Mesendoderm (in vitro differentiated cells): ENCODE data around the gene CAMK4.
A peak's percentile ranks its signal among the peaks of the same experiment; 100 is the strongest.

ENCODE experiments used
- DNase-seq: peaks from one replicate; pipeline ENCODE4 v3.0.0; 2013
- H2AK5ac ChIP-seq: 2 replicates; pipeline ENCODE4 v1.6.1; 2013; ENCODE audit warnings: low read length, inconsistent platforms
- H2BK120ac ChIP-seq: 2 replicates; pipeline ENCODE4 v1.6.1; 2013; ENCODE audit warnings: low read depth, mild to moderate bottlenecking, low read length, moderate library complexity, mixed read lengths
- H2BK15ac ChIP-seq: replicated peaks from 2 replicates; pipeline ENCODE4 v1.6.1; 2013; ENCODE audit warnings: low read depth, mild to moderate bottlenecking, moderate library complexity
- H2BK5ac ChIP-seq: 2 replicates; pipeline ENCODE4 v1.6.1; 2013; ENCODE audit warnings: low read length, inconsistent platforms
- H3K18ac ChIP-seq: 2 replicates; pipeline ENCODE4 v1.6.1; 2013; ENCODE audit warnings: mild to moderate bottlenecking, low read length, mixed read lengths
- H3K23ac ChIP-seq: one replicate; pipeline ENCODE4 v1.6.1; 2013; ENCODE audit warnings: low read length
- H3K27ac ChIP-seq: 2 replicates; pipeline ENCODE4 v1.5.1; 2013; ENCODE audit warnings: low read depth, mild to moderate bottlenecking, inconsistent platforms, low read length, moderate library complexity
- H3K27me3 ChIP-seq: 2 replicates; pipeline ENCODE4 v1.6.1; 2013; ENCODE audit warnings: low read length, control low read depth, mild to moderate bottlenecking, inconsistent platforms; ENCODE audit not compliant: insufficient read depth, poor library complexity
- H3K36me3 ChIP-seq: 2 replicates; pipeline ENCODE4 v1.6.1; 2013; ENCODE audit warnings: low read length, inconsistent platforms; ENCODE audit not compliant: control insufficient read depth, insufficient read depth
- H3K4ac ChIP-seq: one replicate; pipeline ENCODE4 v1.6.1; 2013; ENCODE audit warnings: low read depth, mild to moderate bottlenecking, low read length, moderate library complexity
- H3K4me1 ChIP-seq: 2 replicates; pipeline ENCODE4 v1.6.1; 2013; ENCODE audit warnings: low read depth, low read length, inconsistent platforms; ENCODE audit not compliant: control insufficient read depth
- H3K4me2 ChIP-seq: 2 replicates; pipeline ENCODE4 v1.6.1; 2013; ENCODE audit warnings: low read length
- H3K4me3 ChIP-seq: 2 replicates; pipeline ENCODE4 v1.5.1; 2013; ENCODE audit warnings: mild to moderate bottlenecking, low read length
- H3K56ac ChIP-seq: one replicate; pipeline ENCODE4 v1.6.1; 2013; ENCODE audit warnings: low read length
- H3K79me1 ChIP-seq: 2 replicates; pipeline ENCODE4 v1.6.1; 2013; ENCODE audit warnings: low read length, inconsistent platforms
- H3K79me2 ChIP-seq: 2 replicates; pipeline ENCODE4 v1.6.1; 2013; ENCODE audit warnings: mild to moderate bottlenecking, low read length; ENCODE audit not compliant: control insufficient read depth, insufficient read depth
- H3K9ac ChIP-seq: 2 replicates; pipeline ENCODE4 v1.6.1; 2013; ENCODE audit warnings: low read length, inconsistent platforms
- H4K5ac ChIP-seq: one replicate; pipeline ENCODE4 v1.6.1; 2013; ENCODE audit warnings: low read length
- H4K8ac ChIP-seq: one replicate; pipeline ENCODE4 v1.6.1; 2013; ENCODE audit warnings: low read depth, mild to moderate bottlenecking, control low read depth, low read length, moderate library complexity
- WGBS: extraction: QIAGEN DNeasy Blood & Tissue Kit; methylation state at CpG from one replicate; pipeline ENCODE4 v1.1.7; 2013; ENCODE audit warnings: low lambda C conversion rate, missing lambda C conversion rate; ENCODE audit not compliant: insufficient coverage; ENCODE audit errors: extremely low coverage; 5-methylcytosine and 5-hydroxymethylcytosine counted together

Gene CAMK4

GRCh38 chr5:111360173-111360572, 136.0 kb downstream of the CAMK4 start:
- Histone ChIP-seq H2BK15ac (no peak overlapping the region), H3K27ac (no peak overlapping the region), H3K4me2 (no peak overlapping the region), H2BK120ac (no peak overlapping the region), H3K23ac (no peak overlapping the region), H2BK5ac (no peak overlapping the region), H3K4me1 (no peaks in the 10 kb centered on the region), H3K4me3 (no peak overlapping the region), H3K36me3 (no peaks in the 10 kb centered on the region), H3K56ac (no peak overlapping the region), H4K8ac (no peak overlapping the region), H3K4ac (no peak overlapping the region), H4K5ac (no peak overlapping the region), H3K27me3 (no peaks in the 10 kb centered on the region), H3K79me1 (no peaks in the 10 kb centered on the region), H2AK5ac (no peak overlapping the region), H3K18ac (no peak overlapping the region), H3K79me2 (no peaks in the 10 kb centered on the region), H3K9ac (no peak overlapping the region)
- DNase-seq: no peak
- WGBS: no CpG with 5 or more reads among the region's 2 CpGs

GRCh38 chr5:111364992-111365391, 140.8 kb downstream of the CAMK4 start:
- Histone ChIP-seq H2AK5ac (no peak overlapping the region), H3K9ac (no peak overlapping the region), H3K4me1 (no peaks in the 10 kb centered on the region), H3K23ac (no peak overlapping the region), H2BK15ac (no peak overlapping the region), H2BK5ac (no peak overlapping the region), H3K4me3 (no peak overlapping the region), H3K79me2 (no peaks in the 10 kb centered on the region), H3K18ac (no peak overlapping the region), H3K4me2 (no peak overlapping the region), H3K27me3 (no peaks in the 10 kb centered on the region), H3K79me1 (no peaks in the 10 kb centered on the region), H4K5ac (no peak overlapping the region), H3K4ac (no peak overlapping the region), H3K56ac (no peak overlapping the region), H2BK120ac (no peak overlapping the region), H3K27ac (no peak overlapping the region), H4K8ac (no peak overlapping the region), H3K36me3 (no peaks in the 10 kb centered on the region)
- DNase-seq: peak; percentile 29
- no CpG with 5 or more reads among the region's 2 CpGs for WGBS

GRCh38 chr5:111366388-111366787, 142.2 kb downstream of the CAMK4 start:
- no peak overlapping the region for H3K4me3 ChIP-seq
- H3K4me2 ChIP-seq: no peak overlapping the region
- no peak overlapping the region for H3K18ac ChIP-seq
- no peak overlapping the region for H3K4ac ChIP-seq
- no peaks in the 10 kb centered on the region for H3K79me2 ChIP-seq
- no peak overlapping the region for H3K9ac ChIP-seq
- H4K5ac ChIP-seq: no peak overlapping the region
- H3K23ac ChIP-seq: no peak overlapping the region
- no peak for DNase-seq
- H3K79me1 ChIP-seq: no peaks in the 10 kb centered on the region
- H3K4me1 ChIP-seq: no peaks in the 10 kb centered on the region
- no peaks in the 10 kb centered on the region for H3K27me3 ChIP-seq
- no peaks in the 10 kb centered on the region for H3K36me3 ChIP-seq
- no peak overlapping the region for H2BK120ac ChIP-seq
- H2BK15ac ChIP-seq: no peak overlapping the region
- H2AK5ac ChIP-seq: no peak overlapping the region
- H4K8ac ChIP-seq: no peak overlapping the region
- H2BK5ac ChIP-seq: no peak overlapping the region
- no peak overlapping the region for H3K27ac ChIP-seq
- no peak overlapping the region for H3K56ac ChIP-seq

- no peak overlapping the region for H3K56ac ChIP-seq
- DNase-seq: no peak
- H2AK5ac ChIP-seq: no peak overlapping the region
- H3K4ac ChIP-seq: no peak overlapping the region
- no peaks in the 10 kb centered on the region for H3K79me1 ChIP-seq
- no peak overlapping the region for H4K8ac ChIP-seq
- H2BK120ac ChIP-seq: no peak overlapping the region
- H3K79me2 ChIP-seq: no peaks in the 10 kb centered on the region
- no peak overlapping the region for H3K27ac ChIP-seq
- H3K9ac ChIP-seq: no peak overlapping the region
- no peak overlapping the region for H2BK5ac ChIP-seq
- H3K27me3 ChIP-seq: no peaks in the 10 kb centered on the region
- no peak overlapping the region for H3K23ac ChIP-seq
- H3K4me2 ChIP-seq: no peak overlapping the region
- H3K36me3 ChIP-seq: no peaks in the 10 kb centered on the region
- H3K4me1 ChIP-seq: no peaks in the 10 kb centered on the region
- H3K4me3 ChIP-seq: no peak overlapping the region
- H2BK15ac ChIP-seq: no peak overlapping the region
- no peak overlapping the region for H4K5ac ChIP-seq
- no CpG with 5 or more reads among the region's 3 CpGs for WGBS
- no peak overlapping the region for H3K18ac ChIP-seq
These were observed 142.9 kb downstream of the CAMK4 start for GRCh38 chr5:111367115-111367514.

GRCh38 chr5:111372799-111373198, 148.6 kb downstream of the CAMK4 start:
- H3K27ac ChIP-seq: no peak overlapping the region
- no CpG with 5 or more reads among the region's 1 CpG for WGBS
- no peak overlapping the region for H3K56ac ChIP-seq

GRCh38 chr5:111374380-111374779, 150.2 kb downstream of the CAMK4 start:
- no peak overlapping the region for H3K18ac ChIP-seq
- H3K79me1 ChIP-seq: no peaks in the 10 kb centered on the region
- no peaks in the 10 kb centered on the region for H3K36me3 ChIP-seq
- no peak overlapping the region for H3K4me2 ChIP-seq
- H3K4me3 ChIP-seq: no peak overlapping the region
- no peaks in the 10 kb centered on the region for H3K79me2 ChIP-seq
- H3K9ac ChIP-seq: no peak overlapping the region
- no peaks in the 10 kb centered on the region for H3K4me1 ChIP-seq
- no peak overlapping the region for H2BK15ac ChIP-seq
- no peak overlapping the region for H3K27ac ChIP-seq
- no peak overlapping the region for H2BK5ac ChIP-seq
- no CpG with 5 or more reads among the region's 4 CpGs for WGBS
- no peak overlapping the region for H2AK5ac ChIP-seq
- H4K8ac ChIP-seq: no peak overlapping the region
- no peak overlapping the region for H2BK120ac ChIP-seq
- no peak overlapping the region for H3K56ac ChIP-seq
- no peaks in the 10 kb centered on the region for H3K27me3 ChIP-seq
- no peak overlapping the region for H4K5ac ChIP-seq
- H3K23ac ChIP-seq: no peak overlapping the region
- H3K4ac ChIP-seq: no peak overlapping the region
- no peak for DNase-seq

More at GRCh38 chr5:111372799-111373198, 148.6 kb downstream of the CAMK4 start:
- no peak overlapping the region for H3K4me3 ChIP-seq
- H3K9ac ChIP-seq: no peak overlapping the region
- no peak overlapping the region for H2BK5ac ChIP-seq
- no peak overlapping the region for H3K23ac ChIP-seq
- H3K4me2 ChIP-seq: no peak overlapping the region
- no peak overlapping the region for H4K5ac ChIP-seq
- no peak for DNase-seq
- no peak overlapping the region for H3K4ac ChIP-seq
- no peak overlapping the region for H2BK15ac ChIP-seq
- no peak overlapping the region for H2BK120ac ChIP-seq
- no peaks in the 10 kb centered on the region for H3K27me3 ChIP-seq
- H2AK5ac ChIP-seq: no peak overlapping the region
- no peak overlapping the region for H3K18ac ChIP-seq
- no peaks in the 10 kb centered on the region for H3K36me3 ChIP-seq
- H3K79me2 ChIP-seq: no peaks in the 10 kb centered on the region
- no peaks in the 10 kb centered on the region for H3K4me1 ChIP-seq
- no peaks in the 10 kb centered on the region for H3K79me1 ChIP-seq
- H4K8ac ChIP-seq: no peak overlapping the region
